Astrocyte (in vitro differentiated cells and primary cell): ENCODE data around the gene DIP2A. TPM values are rescaled to one million over a fixed set of nuclear protein-coding genes. Genes with fewer than 3 reads are reported as not detected.
A peak's percentile ranks its signal among the peaks of the same experiment; 100 is the strongest.
"Not testable (repeated sequence)": the region's sequence is repeated elsewhere in the genome, so short reads cannot be mapped to it uniquely, and the experiment has no call there.

Source experiments
- DNase-seq: peaks from one replicate; pipeline ENCODE4 v3.0.0-alpha.2; 2010; ENCODE audit warnings: low read depth
- FAIRE-seq: peaks from 2 replicates; lab custom pipeline; 2011; peaks lifted over from hg19 to GRCh38; lab: Jason Lieb, UNC
- H2AFZ ChIP-seq: 2 replicates; pipeline ENCODE4 v1.6.0; 2012; ENCODE audit warnings: low read depth, low read length, inconsistent platforms
- H3K27ac ChIP-seq: 2 replicates; pipeline ENCODE4 v1.5.1; 2011; ENCODE audit warnings: low read depth, low read length, inconsistent platforms
- H3K27me3 ChIP-seq: 2 replicates; pipeline ENCODE4 v1.6.0; 2011; ENCODE audit warnings: low read length, inconsistent platforms; ENCODE audit not compliant: insufficient read depth
- H3K36me3 ChIP-seq: 2 replicates; pipeline ENCODE4 v1.5.1; 2011; ENCODE audit warnings: low read length, inconsistent platforms; ENCODE audit not compliant: insufficient read depth
- H3K4me1 ChIP-seq: 2 replicates; pipeline ENCODE4 v1.5.1; 2011; ENCODE audit warnings: low read length, inconsistent platforms; ENCODE audit not compliant: insufficient read depth
- H3K4me2 ChIP-seq: 2 replicates; pipeline ENCODE4 v1.6.0; 2012; ENCODE audit warnings: low read length, inconsistent platforms
- H3K4me3 ChIP-seq: 2 replicates; pipeline ENCODE4 v1.5.1; 2011; ENCODE audit warnings: low read depth, mild to moderate bottlenecking, low read length, inconsistent platforms; ENCODE audit not compliant: insufficient read depth
- H3K79me2 ChIP-seq: 2 replicates; pipeline ENCODE4 v1.6.0; 2012; ENCODE audit warnings: mild to moderate bottlenecking, low read length, inconsistent platforms; ENCODE audit not compliant: insufficient read depth
- H3K9ac ChIP-seq: 2 replicates; pipeline ENCODE4 v1.6.0; 2012; ENCODE audit warnings: mild to moderate bottlenecking, low read length, inconsistent platforms
- H3K9me3 ChIP-seq: 2 replicates; pipeline ENCODE4 v1.5.1; 2012; ENCODE audit warnings: low read depth, mild to moderate bottlenecking, low read length, inconsistent platforms; ENCODE audit not compliant: insufficient read depth
- H4K20me1 ChIP-seq: 2 replicates; pipeline ENCODE4 v1.6.0; 2012; ENCODE audit warnings: low read length, inconsistent platforms; ENCODE audit not compliant: insufficient read depth
- H3K27ac Mint-ChIP-seq: one replicate; pipeline ENCODE4 v1.8.0; 2021; ENCODE audit warnings: mild to moderate bottlenecking, mixed read lengths; ENCODE audit not compliant: unreplicated experiment
- H3K27me3 Mint-ChIP-seq: one replicate; pipeline ENCODE4 v1.8.0; 2021; ENCODE audit warnings: low read depth, mixed read lengths; ENCODE audit not compliant: unreplicated experiment
- H3K36me3 Mint-ChIP-seq: one replicate; pipeline ENCODE4 v1.8.0; 2021; ENCODE audit warnings: low read depth, mixed read lengths; ENCODE audit not compliant: unreplicated experiment
- H3K4me1 Mint-ChIP-seq: one replicate; pipeline ENCODE4 v1.8.0; 2021; ENCODE audit warnings: low read depth, mixed read lengths; ENCODE audit not compliant: unreplicated experiment
- H3K4me3 Mint-ChIP-seq: one replicate; pipeline ENCODE4 v1.8.0; 2021; ENCODE audit warnings: mild to moderate bottlenecking, moderate library complexity, mixed read lengths; ENCODE audit not compliant: unreplicated experiment
- H3K9me3 Mint-ChIP-seq: one replicate; pipeline ENCODE4 v1.8.0; 2021; ENCODE audit warnings: mild to moderate bottlenecking, mixed read lengths; ENCODE audit not compliant: unreplicated experiment
- CTCF ChIP-seq: IDR thresholded peaks from 2 replicates; pipeline ENCODE4 v1.5.1; 2011; ENCODE audit warnings: low read depth, mild to moderate bottlenecking, inconsistent platforms, low read length, moderate library complexity; ENCODE audit not compliant: insufficient read depth
- EZH2 ChIP-seq: IDR thresholded peaks from 2 replicates; pipeline ENCODE4 v1.6.1; 2012; ENCODE audit warnings: mild to moderate bottlenecking, low read length, inconsistent platforms; ENCODE audit not compliant: insufficient read depth
- total RNA-seq: library from RNA; stranded (reverse); gene quantifications from 2 replicates; pipeline ENCODE4 v1.2.1, GENCODE V29; 2021

Gene DIP2A
- total RNA-seq, 1 donor from 2014 or later: 35.4 TPM

GRCh38 chr21:46461909-46462308, 3.2 kb downstream of the DIP2A start:
- H3K27ac ChIP-seq: no peak overlapping the region
- no peak for TF ChIP-seq EZH2
- TF ChIP-seq CTCF: no peak
- H3K9me3 ChIP-seq: no peaks in the 10 kb centered on the region
- no peaks in the 10 kb centered on the region for H3K27me3 Mint-ChIP-seq
- H3K4me1 ChIP-seq: peaks cover 16% of the 10 kb centered on the region
- no peaks in the 10 kb centered on the region for H3K9me3 Mint-ChIP-seq
- H4K20me1 ChIP-seq: peaks cover 54% of the 10 kb centered on the region
- H3K9ac ChIP-seq: no peak overlapping the region
- H3K4me3 Mint-ChIP-seq: peak overlapping the region; percentile 27
- no peak overlapping the region for H3K4me2 ChIP-seq
- no peak overlapping the region for H2AFZ ChIP-seq
- peaks cover 4% of the 10 kb centered on the region for H3K36me3 ChIP-seq
- H3K27me3 ChIP-seq: no peaks in the 10 kb centered on the region
- H3K4me3 ChIP-seq: no peak overlapping the region
- peaks cover 1% of the 10 kb centered on the region for H3K4me1 Mint-ChIP-seq
- H3K36me3 Mint-ChIP-seq: peaks cover 8% of the 10 kb centered on the region
- DNase-seq (no peak), FAIRE-seq (no peak)
- H3K27ac Mint-ChIP-seq: peak overlapping the region; percentile 41
- peaks cover 81% of the 10 kb centered on the region for H3K79me2 ChIP-seq

- H3K9ac ChIP-seq, H3K36me3 ChIP-seq, H2AFZ ChIP-seq, H3K27me3 ChIP-seq, FAIRE-seq, H3K27ac Mint-ChIP-seq, H3K9me3 ChIP-seq, H3K27me3 Mint-ChIP-seq, DNase-seq, H3K4me1 ChIP-seq, H3K4me3 Mint-ChIP-seq, H3K4me3 ChIP-seq, H3K9me3 Mint-ChIP-seq, H3K4me1 Mint-ChIP-seq, H3K4me2 ChIP-seq, H3K27ac ChIP-seq: not testable (repeated sequence)
- H3K36me3 Mint-ChIP-seq: peaks cover 11% of the 10 kb centered on the region
- Histone ChIP-seq H3K79me2 (peaks cover 72% of the 10 kb centered on the region), H4K20me1 (peaks cover 66% of the 10 kb centered on the region)
Observed at GRCh38 chr21:46465153-46465552, 6.5 kb downstream of the DIP2A start.

GRCh38 chr21:46465651-46466050, 7.0 kb downstream of the DIP2A start:
- Histone ChIP-seq H3K36me3 (peaks cover 4% of the 10 kb centered on the region), H3K9me3 (no peaks in the 10 kb centered on the region), H3K9ac (no peak overlapping the region), H3K27ac (no peak overlapping the region), H3K79me2 (peaks cover 67% of the 10 kb centered on the region), H3K27me3 (no peaks in the 10 kb centered on the region), H2AFZ (no peak overlapping the region), H3K4me3 (no peak overlapping the region), H3K4me1 (no peaks in the 10 kb centered on the region), H4K20me1 (peaks cover 61% of the 10 kb centered on the region), H3K4me2 (no peak overlapping the region)
- Mint-ChIP-seq H3K4me3 (no peak overlapping the region), H3K4me1 (peaks cover 1% of the 10 kb centered on the region), H3K27me3 (no peaks in the 10 kb centered on the region), H3K9me3 (no peaks in the 10 kb centered on the region), H3K36me3 (peaks cover 11% of the 10 kb centered on the region), H3K27ac (no peak overlapping the region)
- FAIRE-seq (no peak), DNase-seq (no peak)
- TF ChIP-seq CTCF (no peak), EZH2 (no peak)
